Stimulated activated CD8-positive, alpha-beta memory T cell treated with anti-CD3 and anti-CD28 coated beads, Interleukin-15, amount 100 ng/mL, for 4 hours (primary cell): ENCODE data around the gene PIAS3.
"Not testable (repeated sequence)": the region's sequence is repeated elsewhere in the genome, so short reads cannot be mapped to it uniquely, and the experiment has no call there.

ENCODE experiments used
- DNase-seq, 2 donors: peaks; one replicate each; pipeline ENCODE4 v3.0.0-alpha.2; 2020; ENCODE audit warnings: low read depth in 2 of 2

PIAS3 gene

DNA sequence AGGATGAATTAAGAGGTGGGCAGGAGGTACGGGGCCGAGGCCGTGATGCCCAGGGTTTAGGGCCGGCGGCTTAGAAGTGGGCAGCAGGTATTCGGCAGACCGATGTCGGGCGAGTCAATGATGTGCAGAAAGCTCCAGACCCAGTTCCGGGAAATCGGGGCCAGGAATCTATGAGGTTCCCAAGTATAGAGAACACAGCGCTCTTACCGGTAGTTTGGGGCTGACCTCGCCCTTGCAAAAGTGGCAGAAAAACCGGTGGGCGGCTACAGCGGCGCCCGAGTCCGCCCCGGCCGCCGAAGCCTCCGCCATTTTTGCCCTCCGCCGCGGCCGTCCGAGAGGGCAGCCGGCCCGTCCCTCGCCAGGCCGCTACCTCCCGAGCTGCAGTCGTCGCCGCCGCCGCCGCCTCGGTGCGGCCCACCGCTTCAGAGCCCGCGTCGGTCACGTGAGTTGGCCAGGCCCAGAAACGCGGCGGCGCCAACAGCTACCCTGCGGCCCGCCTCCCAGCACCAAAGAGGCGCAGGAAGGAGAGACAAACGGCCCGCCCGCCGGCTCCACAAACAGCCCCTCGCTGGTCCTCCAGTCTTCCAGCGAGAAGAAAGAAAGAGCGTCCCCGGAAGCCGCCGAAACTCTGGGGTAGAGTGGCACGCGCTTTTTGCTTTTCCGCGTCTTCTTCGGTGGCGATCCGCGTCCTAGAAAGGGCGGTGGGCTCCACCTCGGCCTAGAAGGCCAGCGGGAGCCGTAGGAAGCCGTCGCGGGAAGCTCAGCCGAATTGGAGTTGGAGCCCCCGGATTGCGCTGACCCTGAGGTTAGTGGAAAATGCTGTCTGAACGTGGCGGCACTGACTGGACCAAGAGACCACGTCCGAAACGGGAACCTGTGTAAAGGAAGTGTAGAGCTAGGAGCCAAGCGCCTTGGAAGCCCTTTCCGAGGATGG, 35.0 kb downstream of the PIAS3 start, which contains the start of the genes POLR3C and RNF115:
POLR3C (plus strand) TSS at position 636 of the 934 bp plus-strand sequence. CDS start 1,577 bp downstream, outside the sequence.
RNF115 (minus strand) TSS at position 531 of the 934 bp plus-strand sequence; CDS start at position 309, 222 bp downstream.
- peak; percentile 67 to 70 for DNase-seq

DNA sequence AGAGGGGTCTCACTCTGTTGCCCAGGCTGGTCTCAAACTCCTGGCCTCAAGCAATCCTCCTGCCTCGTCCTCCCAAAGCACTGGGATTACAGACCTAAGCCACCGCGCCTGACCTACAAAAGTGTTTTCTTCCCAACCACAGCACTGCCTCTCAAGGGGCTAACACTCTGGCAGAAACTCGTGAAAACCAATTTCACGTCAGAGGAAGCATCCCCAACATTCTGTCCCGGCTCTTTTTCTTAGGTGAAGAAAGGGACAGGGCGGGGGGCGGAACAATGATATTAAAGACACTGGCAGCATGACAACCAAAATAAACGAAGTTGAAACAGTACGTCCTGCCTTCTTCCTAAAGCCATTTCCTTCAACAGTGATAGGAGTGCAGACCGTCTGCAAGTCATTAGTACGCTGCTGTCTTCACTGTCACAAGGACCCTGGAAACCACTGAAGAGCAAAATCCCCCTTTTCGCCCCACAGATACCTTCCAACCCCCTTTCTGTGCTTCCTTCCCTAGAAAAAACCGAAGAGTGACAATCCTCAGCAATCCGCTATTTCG, 36.0 kb downstream of the PIAS3 start:
- not testable (repeated sequence) for DNase-seq

DNA sequence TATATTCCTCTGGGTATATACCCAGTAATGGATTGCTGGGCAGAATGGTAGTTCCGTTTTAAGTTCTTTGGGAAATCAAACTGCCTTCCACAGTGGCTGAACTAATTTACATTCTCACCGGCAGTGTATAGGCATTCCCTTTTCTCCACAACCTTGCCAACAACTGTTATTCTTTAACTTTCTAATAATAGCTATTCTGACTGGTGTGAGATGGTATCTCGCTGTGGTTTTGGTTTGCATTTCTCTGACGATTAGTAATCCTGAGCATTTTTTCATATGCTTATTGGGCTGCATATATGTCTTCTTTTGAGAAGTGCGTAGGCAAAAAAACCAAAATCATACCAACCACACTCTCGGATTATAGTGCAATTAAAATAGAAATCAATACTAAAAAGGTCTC, 40.8 kb downstream of the PIAS3 start:
- DNase-seq = not testable (repeated sequence)

DNA sequence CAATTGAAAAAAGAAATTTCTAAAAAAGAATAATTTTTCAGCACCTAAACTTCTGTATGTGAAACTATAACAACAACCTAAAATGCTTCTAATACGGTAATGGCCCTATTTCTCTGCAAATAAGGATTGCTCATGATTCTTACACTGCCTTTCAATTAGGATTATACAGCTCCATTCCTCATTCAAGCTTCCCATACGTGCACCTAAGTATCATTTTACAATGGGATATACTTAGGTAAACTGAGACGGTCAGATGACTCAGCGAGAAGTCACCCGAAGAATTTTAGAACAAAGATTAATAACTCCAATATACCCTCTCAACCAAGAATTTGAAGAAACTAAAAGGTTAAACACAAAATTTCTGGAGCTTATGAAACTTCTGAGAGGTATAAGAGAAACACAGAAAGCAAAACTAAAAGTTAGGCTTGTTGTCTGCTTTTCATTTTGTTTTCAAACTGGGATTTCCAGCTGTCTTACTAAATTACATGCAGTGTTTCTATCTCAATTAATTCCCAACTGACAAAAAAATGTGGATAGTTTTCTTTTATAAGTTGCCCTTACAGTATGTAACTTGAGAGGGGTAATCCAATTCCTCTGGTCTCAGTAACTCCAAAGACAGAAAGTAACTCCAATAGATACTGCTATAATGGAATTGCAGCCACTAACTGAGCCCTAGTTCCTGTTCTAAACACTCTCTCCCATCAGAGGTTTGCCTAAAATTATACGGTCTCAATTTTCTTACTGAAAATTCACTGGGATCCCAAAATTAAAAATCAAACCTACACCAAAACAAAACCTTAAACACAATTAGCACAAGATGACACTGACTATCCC, 45.7 kb downstream of the PIAS3 start:
- not testable (repeated sequence) for DNase-seq

DNA sequence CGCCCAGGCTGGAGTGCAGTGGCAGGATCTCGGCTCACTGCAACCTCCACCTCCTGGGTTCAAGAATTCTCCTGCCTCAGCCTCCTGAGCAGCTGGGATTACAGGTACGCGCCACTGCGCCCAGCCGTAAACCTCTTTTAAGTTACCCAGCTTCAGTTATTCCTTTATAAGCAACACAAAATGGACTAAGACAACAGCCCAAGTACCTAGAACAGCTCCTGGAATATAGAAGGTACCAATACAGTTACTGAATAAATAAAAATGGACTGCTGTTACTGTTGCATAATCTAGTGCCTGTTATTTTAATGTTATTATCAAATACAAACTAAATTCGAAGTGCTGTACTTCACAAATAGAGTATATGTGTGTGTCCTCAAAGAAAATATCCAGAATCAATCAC, 52.0 kb downstream of the PIAS3 start:
- no peak for DNase-seq

DNA sequence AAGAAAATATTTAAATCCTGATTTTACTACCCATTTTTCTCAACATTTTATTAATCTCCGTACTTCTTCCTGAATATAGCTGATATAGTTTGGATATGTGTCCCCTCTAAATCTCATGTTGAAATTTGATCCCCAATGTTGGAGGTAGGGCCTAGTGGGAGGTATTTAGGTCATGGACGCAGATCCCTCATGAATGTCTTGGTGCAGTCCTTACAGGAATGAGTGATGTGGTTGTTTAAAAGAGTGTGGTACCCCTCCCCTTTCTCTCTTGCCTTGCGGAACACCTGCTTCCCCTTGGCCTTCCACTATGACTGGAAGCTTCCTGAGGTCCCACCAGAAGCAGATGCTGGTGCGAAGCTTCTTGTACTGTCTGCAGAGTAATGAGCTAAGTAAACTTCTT, 52.5 kb downstream of the PIAS3 start:
- DNase-seq = no peak

DNA sequence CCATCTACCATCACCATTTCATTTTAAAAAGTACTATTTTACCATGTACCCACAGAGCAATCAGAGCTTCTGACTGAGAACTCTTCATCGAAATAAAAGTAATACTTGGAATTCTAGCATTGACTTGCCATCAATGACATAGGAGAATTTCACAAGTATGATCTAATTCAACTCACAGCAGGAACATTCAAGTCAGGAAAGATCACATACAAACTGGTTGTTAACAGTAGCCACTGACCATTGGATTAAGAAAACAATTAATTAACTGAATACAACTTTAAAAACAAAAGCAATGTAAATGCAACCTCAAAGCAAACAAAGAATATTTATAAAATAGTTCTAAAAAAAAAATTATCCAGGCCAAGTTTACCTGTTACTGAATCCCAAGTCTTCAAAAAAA, 53.8 kb downstream of the PIAS3 start:
- DNase-seq = no peak

DNA sequence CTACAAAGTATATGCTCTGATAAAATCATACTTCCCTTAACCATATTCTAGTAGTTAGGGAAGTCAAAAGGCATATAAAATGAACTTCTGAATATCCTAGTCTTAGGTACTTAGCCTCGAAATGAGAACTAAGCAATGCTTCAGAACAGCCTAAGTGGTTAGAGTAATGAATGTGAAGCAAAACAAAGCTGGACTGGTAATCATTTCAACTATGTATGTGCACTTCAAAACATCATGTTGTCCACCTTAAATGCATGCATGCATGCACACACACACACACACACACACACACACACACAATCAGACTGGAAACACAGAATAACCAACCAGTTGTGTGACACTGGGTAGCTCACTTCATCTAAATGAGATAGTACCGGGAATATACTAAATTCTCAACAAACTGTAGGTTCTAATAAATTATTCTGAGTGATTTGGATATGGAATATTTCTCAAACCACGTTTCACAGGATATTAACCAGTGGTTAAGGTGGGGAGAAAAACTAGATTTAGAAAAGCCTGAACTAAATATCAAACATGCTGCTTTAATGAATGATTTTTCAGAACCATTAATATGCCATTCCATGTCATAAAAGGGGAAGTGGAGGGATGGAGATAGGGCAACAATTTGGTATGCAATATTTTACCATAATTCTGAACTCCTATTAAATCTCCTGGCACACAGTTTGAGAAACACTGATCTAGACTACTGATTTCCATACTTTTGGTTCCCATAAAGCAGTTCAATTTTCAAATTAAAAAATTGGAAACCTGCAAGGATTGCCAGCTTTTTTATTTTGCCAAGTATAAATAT, 54.4 kb downstream of the PIAS3 start:
- DNase-seq = no peak

DNA sequence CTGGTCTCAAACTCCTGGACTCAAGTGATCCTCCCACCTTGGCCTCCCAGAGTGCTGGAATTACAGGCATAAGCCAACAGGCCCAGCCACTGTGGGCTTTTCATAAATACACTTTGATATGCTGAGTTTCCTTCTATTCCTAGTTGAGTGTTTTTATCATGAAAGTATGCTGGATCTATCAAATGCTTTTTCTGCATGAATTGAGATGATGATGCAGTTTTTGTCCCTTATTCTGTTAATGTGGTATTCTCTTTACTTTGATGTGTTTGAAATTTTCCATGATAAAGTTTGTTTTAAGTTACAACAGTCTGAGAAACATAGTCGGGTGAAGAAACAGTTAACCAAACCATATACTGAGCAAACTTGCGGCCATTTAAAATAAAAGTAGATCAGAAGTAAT, 59.1 kb downstream of the PIAS3 start:
- no peak for DNase-seq
